H1 (cell line): ENCODE measurements around the gene SERGEF. TPM values are rescaled to one million over a fixed set of nuclear protein-coding genes. Genes with fewer than 3 reads are reported as not detected.

ENCODE experiments used
- CTCF ChIA-PET: fragments of 300-600 bp; sonication (Branson Sonifier 250); formaldehyde crosslinking; loops from one replicate; lab custom pipeline; 2021; ENCODE audit not compliant: partially characterized antibody; lab: Charles Lee
- POLR2A ChIA-PET: fragments of 300-600 bp; sonication (Branson Sonifier 250); formaldehyde crosslinking; loops from one replicate; lab custom pipeline; 2021; ENCODE audit warnings: inconsistent platforms; ENCODE audit not compliant: partially characterized antibody; lab: Charles Lee
- DNase-seq, 2 experiments: peaks; one replicate each; pipeline versions ENCODE4 v3.0.0 to v3.0.0-alpha.2; 2010 to 2022; ENCODE audit warnings: low spot score in 2 of 2, low read depth in 1 of 2, mixed read lengths in 1 of 2
- FAIRE-seq: peaks from 2 replicates; lab custom pipeline; 2011; peaks lifted over from hg19 to GRCh38; lab: Jason Lieb, UNC
- H2AFZ ChIP-seq: 2 replicates; pipeline ENCODE4 v1.8.1; 2012; ENCODE audit warnings: low read length, inconsistent platforms
- H2AK5ac ChIP-seq: 2 replicates; pipeline ENCODE4 v1.6.1; 2013; ENCODE audit warnings: low read depth, low read length
- H2BK120ac ChIP-seq: replicated peaks from 2 replicates; pipeline ENCODE3; 2013; ENCODE audit warnings: low read depth, low read length, inconsistent platforms
- H2BK12ac ChIP-seq: 2 replicates; pipeline ENCODE4 v1.6.1; 2013; ENCODE audit warnings: low read depth, low read length
- H2BK15ac ChIP-seq: 2 replicates; pipeline ENCODE4 v1.6.1; 2013; ENCODE audit warnings: low read length
- H2BK20ac ChIP-seq: 2 replicates; pipeline ENCODE4 v1.6.1; 2013; ENCODE audit warnings: low read length
- H2BK5ac ChIP-seq: 2 replicates; pipeline ENCODE4 v1.6.1; 2013; ENCODE audit warnings: low read depth, low read length
- H3K14ac ChIP-seq: 2 replicates; pipeline ENCODE4 v1.6.1; 2013; ENCODE audit warnings: inconsistent platforms; ENCODE audit not compliant: insufficient read length
- H3K18ac ChIP-seq: 2 replicates; pipeline ENCODE4 v1.6.1; 2013; ENCODE audit warnings: low read length; ENCODE audit errors: extremely low read depth
- H3K23ac ChIP-seq: 2 replicates; pipeline ENCODE4 v1.6.1; 2013; ENCODE audit warnings: inconsistent platforms; ENCODE audit not compliant: insufficient read length
- H3K23me2 ChIP-seq: 2 replicates; pipeline ENCODE4 v1.6.1; 2013; ENCODE audit warnings: low read depth, low read length
- H3K27ac ChIP-seq: 2 replicates; pipeline ENCODE4 v1.6.1; 2011; ENCODE audit warnings: low read depth, low read length, inconsistent platforms
- H3K27me3 ChIP-seq, 4 experiments: replicated peaks in 1 of 4; 1 replicate in 1 of 4; 2 replicates in 3 of 4; pipeline versions ENCODE4 v1.6.1 to v1.8.1; 2011 to 2013; ENCODE audit warnings: low read length in 3 of 4, mild to moderate bottlenecking in 3 of 4, inconsistent platforms in 2 of 4, mixed read lengths in 2 of 4, moderate library complexity in 1 of 4; ENCODE audit not compliant: control insufficient read depth in 3 of 4, insufficient read depth in 3 of 4; ENCODE audit errors: extremely low read depth in 1 of 4
- H3K36me3 ChIP-seq, 4 experiments: 2 replicates each; pipeline versions ENCODE4 v1.6.1 to v1.8.1; 2011 to 2013; ENCODE audit warnings: mild to moderate bottlenecking in 4 of 4, low read length in 3 of 4, moderate library complexity in 2 of 4, control low read depth in 1 of 4, inconsistent platforms in 1 of 4; ENCODE audit not compliant: insufficient read depth in 4 of 4, control insufficient read depth in 2 of 4
- H3K4ac ChIP-seq: replicated peaks from 2 replicates; pipeline ENCODE3; 2013; ENCODE audit warnings: low read length, low read depth, mixed read lengths, inconsistent platforms; ENCODE audit not compliant: insufficient read length
- H3K4me1 ChIP-seq, 4 experiments: replicated peaks in 1 of 4; 1 replicate in 1 of 4; 2 replicates in 3 of 4; pipeline versions ENCODE4 v1.6.1 to v1.8.1; 2011 to 2013; ENCODE audit warnings: low read length in 3 of 4, inconsistent platforms in 2 of 4, mixed read lengths in 1 of 4; ENCODE audit not compliant: insufficient read depth in 4 of 4, control insufficient read depth in 3 of 4
- H3K4me2 ChIP-seq, 2 experiments: 2 replicates each; pipeline versions ENCODE4 v1.6.1 to v1.8.1; 2011 to 2013; ENCODE audit warnings: low read depth in 2 of 2, low read length in 2 of 2, control low read depth in 1 of 2, inconsistent platforms in 1 of 2, mild to moderate bottlenecking in 1 of 2; ENCODE audit not compliant: insufficient read depth in 1 of 2
- H3K4me3 ChIP-seq, 4 experiments: fragments of 200-600, 300-600 bp in 1 of 4; sonication (generic), shearing (Covaris generic), sonication (Bioruptor Twin) in 1 of 4; 2 replicates each; pipeline versions ENCODE4 v1.5.1 to v1.8.1; 2011 to 2016; ENCODE audit warnings: low read length in 4 of 4, low read depth in 3 of 4, control low read depth in 2 of 4, inconsistent platforms in 2 of 4, mild to moderate bottlenecking in 2 of 4, mixed read lengths in 1 of 4, moderate library complexity in 1 of 4; ENCODE audit not compliant: insufficient read depth in 2 of 4; ENCODE audit errors: extremely low read depth in 1 of 4
- H3K56ac ChIP-seq: replicated peaks from 2 replicates; pipeline ENCODE3; 2013; ENCODE audit warnings: low read depth, mild to moderate bottlenecking, mixed read lengths, low read length, inconsistent platforms; ENCODE audit not compliant: insufficient read length
- H3K79me1 ChIP-seq: 2 replicates; pipeline ENCODE4 v1.6.1; 2013; ENCODE audit warnings: low read depth, low read length, control low read depth
- H3K79me2 ChIP-seq, 2 experiments: 2 replicates each; pipeline versions ENCODE4 v1.6.1 to v1.8.1; 2012 to 2013; ENCODE audit warnings: low read length in 2 of 2, mild to moderate bottlenecking in 2 of 2, inconsistent platforms in 1 of 2; ENCODE audit not compliant: insufficient read depth in 2 of 2, control insufficient read depth in 1 of 2
- H3K9ac ChIP-seq, 4 experiments: replicated peaks in 1 of 4; 1 replicate in 1 of 4; 2 replicates in 3 of 4; pipeline versions ENCODE4 v1.6.1 to v1.8.1; 2011 to 2013; ENCODE audit warnings: low read depth in 3 of 4, low read length in 3 of 4, control low read depth in 2 of 4, mild to moderate bottlenecking in 2 of 4, moderate library complexity in 2 of 4, inconsistent platforms in 1 of 4; ENCODE audit errors: extremely low read depth in 1 of 4
- H3K9me3 ChIP-seq, 2 experiments: 2 replicates each; pipeline versions ENCODE4 v1.6.1 to v1.8.1; 2012 to 2013; ENCODE audit warnings: mild to moderate bottlenecking in 2 of 2, moderate library complexity in 2 of 2, control low read depth in 1 of 2, inconsistent platforms in 1 of 2, low read depth in 1 of 2, low read length in 1 of 2, mixed read lengths in 1 of 2; ENCODE audit not compliant: insufficient read depth in 2 of 2
- H4K20me1 ChIP-seq, 2 experiments: replicated peaks in 1 of 2; 2 replicates each; pipeline versions ENCODE3 to v1.8.1; 2011 to 2013; ENCODE audit warnings: inconsistent platforms in 2 of 2, low read length in 2 of 2, mild to moderate bottlenecking in 1 of 2; ENCODE audit not compliant: insufficient read depth in 2 of 2, control insufficient read depth in 1 of 2
- H4K5ac ChIP-seq: 2 replicates; pipeline ENCODE4 v1.6.1; 2013; ENCODE audit warnings: low read length, low read depth, mixed read lengths, inconsistent platforms; ENCODE audit not compliant: insufficient read length
- H4K8ac ChIP-seq: 2 replicates; pipeline ENCODE4 v1.8.0; 2013; ENCODE audit warnings: mild to moderate bottlenecking, moderate library complexity, low read length, inconsistent platforms; ENCODE audit not compliant: insufficient read depth; ENCODE audit errors: extremely low read depth
- H4K91ac ChIP-seq: replicated peaks from 2 replicates; pipeline ENCODE3; 2013; ENCODE audit warnings: low read length, mixed read lengths, inconsistent platforms; ENCODE audit not compliant: insufficient read length
- CTCF ChIP-seq, 3 experiments: IDR thresholded peaks; 1 replicate in 2 of 3; 2 replicates in 1 of 3; pipeline versions ENCODE4 v1.5.1 to v1.6.1; 2011; ENCODE audit warnings: low read length in 3 of 3, mild to moderate bottlenecking in 3 of 3, inconsistent platforms in 2 of 3, low read depth in 1 of 3, moderate library complexity in 1 of 3; ENCODE audit not compliant: insufficient read depth in 1 of 3; ENCODE audit errors: control extremely low read depth in 1 of 3
- GABPA ChIP-seq: IDR thresholded peaks from 2 replicates; pipeline ENCODE4 v1.6.1; 2011; ENCODE audit warnings: mild to moderate bottlenecking, low read length, moderate library complexity, borderline replicate concordance; ENCODE audit not compliant: insufficient read depth
- HDAC2 ChIP-seq, 2 experiments: fragments of 300-600 bp in 1 of 2; sonication (generic) in 1 of 2; IDR thresholded peaks; 2 replicates each; pipeline ENCODE4 v1.6.1; 2011 to 2012; ENCODE audit warnings: low read depth in 2 of 2, low read length in 2 of 2, mild to moderate bottlenecking in 2 of 2, moderate library complexity in 2 of 2, borderline replicate concordance in 1 of 2, inconsistent platforms in 1 of 2
- MAFK ChIP-seq: IDR thresholded peaks from 2 replicates; pipeline ENCODE4 v1.6.1; 2012; ENCODE audit warnings: low read depth, mild to moderate bottlenecking, improper control_type of control experiment, low read length
- MAX ChIP-seq: IDR thresholded peaks from 2 replicates; pipeline ENCODE4 v1.6.1; 2012; ENCODE audit warnings: inconsistent platforms
- RAD21 ChIP-seq, 2 experiments: IDR thresholded peaks in 1 of 2; conservative IDR thresholded peaks in 1 of 2; 2 replicates each; pipeline ENCODE4 v1.6.1; 2011; ENCODE audit warnings: low read depth in 2 of 2, low read length in 2 of 2, improper control_type of control experiment in 1 of 2, inconsistent platforms in 1 of 2, mild to moderate bottlenecking in 1 of 2, moderate library complexity in 1 of 2
- SRF ChIP-seq: IDR thresholded peaks from 2 replicates; pipeline ENCODE4 v1.6.1; 2011; ENCODE audit warnings: mild to moderate bottlenecking, low read depth, low read length, moderate library complexity
- TBP ChIP-seq: IDR thresholded peaks from 2 replicates; pipeline ENCODE4 v1.6.1; 2011; ENCODE audit warnings: low read depth, low read length, improper control_type of control experiment
- WGBS, 2 experiments: shearing (Covaris generic) in 1 of 2; methylation state at CpG; one replicate each; pipeline versions ENCODE4 v1.1.6 to v1.1.7; 2013 to 2015; ENCODE audit warnings: low lambda C conversion rate in 2 of 2, mixed read lengths in 2 of 2, inconsistent platforms in 1 of 2, low coverage in 1 of 2, missing lambda C conversion rate in 1 of 2; ENCODE audit not compliant: insufficient replicate concordance in 2 of 2, insufficient coverage in 1 of 2, insufficient read length in 1 of 2; ENCODE audit errors: extremely low coverage in 1 of 2, missing lambda C conversion rate in 1 of 2; 5-methylcytosine and 5-hydroxymethylcytosine counted together
- polyA plus RNA-seq, 7 experiments: library from polyadenylated mRNA; depleted of rRNA in 3 of 7; stranded (reverse) in 5 of 7; unstranded in 2 of 7; fragments of >200 nt in 5 of 7; fragments of 200-250 nt in 2 of 7; gene quantifications; 1 replicate in 5 of 7; 2 replicates in 1 of 7; 4 replicates in 1 of 7; pipeline versions ENCODE4 v1.2.1 to v1.2.3, GENCODE V29; 2011 to 2013; ENCODE audit warnings: missing spikeins in 2 of 7, mixed read lengths in 2 of 7
- total RNA-seq: library from RNA; stranded (reverse); fragmentation: NEBNext Ultra II Directional; extraction: Animal tissue kit (Norgen Biotek cat#: 25700); gene quantifications from 2 replicates; pipeline ENCODE4 v1.2.1, GENCODE V29; 2021

SERGEF gene
- total and polyA plus RNA-seq, 2 of the 8 experiments (the other 6 are each of a cell fraction or from before 2014, with no cell fraction given), result 16.6 to 28.8 TPM

GRCh38 chr11:17747131-17747955, 265.5 kb downstream of the SERGEF start:
- CTCF ChIA-PET, result interaction anchor here (0.8 to 11.8 kb wide), 13 partner anchors 9 to 232 kb away, joined by 3 to 159 read pairs (median 7); partner anchors contain the start of gene KCNC1
- TF ChIP-seq MAX (no peak), GABPA (no peak), RAD21 (IDR thresholded peaks at IDR 0.05 in 1 of 2, conservative IDR thresholded peaks at IDR 0.05 in 1 of 2; ENCODE audit: low read depth in 2 of 2, low read length in 2 of 2) (no peak), HDAC2 (IDR thresholded peaks at IDR 0.05; ENCODE audit: borderline replicate concordance in 1 of 2, low read depth in 2 of 2, low read length in 2 of 2) (no peak), TBP (no peak), CTCF (IDR thresholded peaks at IDR 0.05; ENCODE audit: control extremely low read depth in 1 of 3, insufficient read depth in 1 of 3, low read depth in 1 of 3, low read length in 3 of 3) (no peak), MAFK (no peak), SRF (no peak)

More at GRCh38 chr11:17747131-17747955, 265.5 kb downstream of the SERGEF start:
- no peak overlapping the region for H3K4me3 ChIP-seq
- H3K27ac ChIP-seq, result no peak overlapping the region
- no peaks in the 10 kb centered on the region for H4K20me1 ChIP-seq
- no peak overlapping the region for H2AK5ac ChIP-seq
- no peak overlapping the region for H3K4ac ChIP-seq
- H4K5ac ChIP-seq, result no peak overlapping the region
- H3K4me1 ChIP-seq, result no peaks in the 10 kb centered on the region
- H3K9ac ChIP-seq, result no peak overlapping the region
- H3K36me3 ChIP-seq, result no peaks in the 10 kb centered on the region
- H3K14ac ChIP-seq, result no peak overlapping the region
- no peaks in the 10 kb centered on the region for H3K23me2 ChIP-seq
- H3K4me2 ChIP-seq, result no peak overlapping the region
- H2BK20ac ChIP-seq, result no peak overlapping the region
- H3K27me3 ChIP-seq, result no peaks in the 10 kb centered on the region; a peak in 1 of 7 replicates
- no peak overlapping the region for H3K56ac ChIP-seq
- FAIRE-seq (no peak), DNase-seq (no peak)
- no peak overlapping the region for H3K18ac ChIP-seq
- WGBS, 2 experiments, result 90% methylated on average over 18 of the region's 19 CpGs; no CpG with 5 or more reads in 1 of the 2 experiments
- H4K91ac ChIP-seq, result no peak overlapping the region
- H3K79me2 ChIP-seq, result no peaks in the 10 kb centered on the region
- H2BK5ac ChIP-seq, result no peak overlapping the region
- no peak overlapping the region for H3K23ac ChIP-seq
- no peaks in the 10 kb centered on the region for H3K9me3 ChIP-seq
- H2BK12ac ChIP-seq, result no peak overlapping the region
- no peaks in the 10 kb centered on the region for H3K79me1 ChIP-seq
- POLR2A ChIA-PET, result no interaction called here
- no peak overlapping the region for H4K8ac ChIP-seq
- no peak overlapping the region for H2AFZ ChIP-seq
- no peak overlapping the region for H2BK15ac ChIP-seq
- H2BK120ac ChIP-seq, result no peak overlapping the region
